K562 treated with DMSO at 1 percent for 12 hours (cell line): Measurements from ENCODE around the gene TCFL5. TPM values are rescaled to one million over a fixed set of nuclear protein-coding genes. Genes with fewer than 3 reads are reported as not detected.

ENCODE experiments used
- total RNA-seq: library from RNA; unstranded; fragments of 300-600 nt; gene quantifications from 2 replicates; pipeline ENCODE4 v1.2.3, GENCODE V29; 2022; ENCODE audit not compliant: insufficient read depth

TCFL5 gene
- 7.8 and 14.2 TPM in 2 replicates for total RNA-seq

DNA sequence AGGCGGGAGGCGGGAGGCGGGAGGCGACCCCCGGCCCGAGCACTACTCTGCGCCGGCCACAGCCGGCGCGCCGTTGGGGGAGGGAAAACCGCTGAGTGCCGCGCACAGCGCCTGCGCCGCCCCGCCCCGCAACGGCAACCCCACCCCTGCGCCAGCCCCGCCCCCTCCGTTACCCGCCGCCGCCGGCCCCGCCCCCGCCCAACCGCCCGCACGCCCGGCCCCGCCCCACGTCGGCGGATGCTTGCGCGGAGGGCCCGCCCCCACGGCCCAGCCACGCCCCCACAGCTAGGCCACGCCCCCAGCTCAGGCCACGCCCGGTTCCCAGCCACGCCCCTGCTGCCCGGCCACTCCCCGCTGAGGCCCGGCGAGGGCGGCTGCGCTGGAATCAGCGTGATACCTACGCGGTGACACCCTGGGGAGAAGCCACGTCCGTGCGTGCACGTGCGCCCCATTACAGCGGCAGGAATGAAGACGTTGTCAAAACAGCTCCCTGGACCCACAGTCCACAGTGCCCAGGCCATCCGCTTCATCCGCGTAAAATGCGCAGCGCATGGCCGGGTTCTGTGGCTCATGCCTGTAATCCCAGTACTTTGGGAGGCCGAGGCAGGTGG lies at the start of gene TCFL5:
TSS of gene TCFL5 (minus strand) at position 97 of the 611 bp plus-strand sequence. CDS start 152 bp downstream, outside the sequence.

DNA sequence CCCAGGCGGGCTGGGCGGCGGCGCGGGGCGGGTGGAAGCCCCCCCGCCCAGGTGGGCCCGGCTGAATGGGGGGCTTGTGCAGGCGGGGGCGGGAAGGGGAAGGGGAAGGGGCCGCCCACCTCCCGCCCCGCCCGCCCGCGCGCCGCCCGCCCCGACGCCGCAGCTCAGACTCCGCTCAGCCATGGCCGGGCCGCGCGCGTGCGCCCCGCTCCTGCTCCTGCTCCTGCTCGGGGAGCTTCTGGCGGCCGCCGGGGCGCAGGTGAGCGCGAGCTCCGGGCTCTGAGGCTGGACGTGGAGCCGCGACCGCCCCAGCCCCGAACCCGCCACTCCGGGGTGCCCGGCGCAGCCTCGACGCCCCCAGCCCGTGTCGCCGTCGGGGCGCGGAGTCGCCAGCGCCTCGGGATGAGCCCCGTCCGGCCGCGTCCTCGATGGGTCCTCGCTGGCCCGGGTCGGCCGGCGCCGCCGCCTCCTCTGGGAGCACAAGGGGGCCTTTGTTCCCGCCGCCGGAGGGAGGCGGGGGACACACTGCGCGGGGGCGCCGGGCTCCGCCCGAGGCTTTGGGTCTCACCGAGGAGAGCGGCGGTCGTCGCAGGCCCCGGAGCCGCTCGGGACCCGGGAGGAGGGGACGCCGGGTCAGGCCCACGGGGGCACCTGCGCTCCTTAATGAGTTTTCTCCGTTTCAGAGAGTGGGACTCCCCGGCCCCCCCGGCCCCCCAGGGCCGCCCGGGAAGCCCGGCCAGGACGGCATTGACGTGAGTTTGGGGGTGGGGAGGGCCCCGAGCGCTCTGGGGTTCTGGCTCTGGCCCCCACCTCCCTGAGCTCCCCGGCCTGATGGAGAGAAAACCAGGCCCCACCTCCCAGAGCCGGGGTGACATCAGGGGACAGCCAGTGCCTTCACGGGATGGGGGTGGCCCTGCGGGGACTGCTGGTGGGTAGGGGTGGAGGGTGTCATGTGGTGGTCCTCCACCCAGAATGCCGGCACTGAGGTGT lies 44.4 kb downstream of the TCFL5 start, which contains the start of gene COL9A3:
TSS of gene COL9A3 (plus strand) at position 167 of the 990 bp plus-strand sequence. CDS start at position 182, 15 bp downstream.

DNA sequence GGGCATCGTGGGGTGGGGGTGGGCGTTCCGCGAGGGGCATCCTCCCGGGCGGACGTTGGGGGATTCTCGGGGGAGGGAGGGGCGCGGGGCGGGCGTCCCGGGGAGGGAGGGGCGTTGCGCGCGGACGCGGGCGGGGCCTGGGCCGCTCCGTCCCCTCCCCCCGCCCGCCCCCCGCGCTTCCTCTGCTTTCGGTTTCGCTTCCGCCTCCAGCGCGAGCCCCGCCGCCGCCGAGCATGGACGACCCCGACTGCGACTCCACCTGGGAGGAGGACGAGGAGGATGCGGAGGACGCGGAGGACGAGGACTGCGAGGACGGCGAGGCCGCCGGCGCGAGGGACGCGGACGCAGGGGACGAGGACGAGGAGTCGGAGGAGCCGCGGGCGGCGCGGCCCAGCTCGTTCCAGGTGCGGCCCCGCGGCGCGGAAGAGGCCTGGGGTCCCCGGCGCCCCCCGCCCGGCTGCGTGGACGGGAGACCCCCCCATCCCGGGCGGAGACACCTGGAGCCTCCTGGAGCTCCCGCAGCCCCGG lies 56.9 kb downstream of the TCFL5 start, which contains the start of gene OGFR:
TSS of gene OGFR (plus strand) at position 209 of the 528 bp plus-strand sequence. CDS start at position 234, 25 bp downstream.

Other genes with a start within 250 kb of the TCFL5 start
- 0.60 and 2.0 TPM in 2 replicates for gene SLCO4A1, start 219.3 kb downstream of the TCFL5 start, total RNA-seq
- gene NTSR1, start 153.0 kb downstream of the TCFL5 start, total RNA-seq, result not detected in 2 replicates
- gene MRGBP, start 65.3 kb downstream of the TCFL5 start, total RNA-seq, result 11.6 and 12.8 TPM in 2 replicates
- 33.6 and 36.1 TPM in 2 replicates for gene OGFR, start 57.0 kb downstream of the TCFL5 start, total RNA-seq
- gene COL9A3, start 44.8 kb downstream of the TCFL5 start, total RNA-seq, result 1.5 and 2.5 TPM in 2 replicates
- gene DIDO1, start 64.7 kb upstream of the TCFL5 start, total RNA-seq, result 7.3 and 33.6 TPM in 2 replicates
- 17.7 and 26.9 TPM in 2 replicates for gene GID8, start 76.3 kb upstream of the TCFL5 start, total RNA-seq
- gene SLC17A9, start 90.9 kb upstream of the TCFL5 start, total RNA-seq, result not detected in 2 replicates
- not detected in 2 replicates for gene BHLHE23, start 145.1 kb upstream of the TCFL5 start, total RNA-seq